HCT116 (cell line): ENCODE measurements around the gene EGFLAM. TPM values are rescaled to one million over a fixed set of nuclear protein-coding genes. Genes with fewer than 3 reads are reported as not detected.

Experiments
- ATAC-seq: fragments of 200-7000 bp; cut with Tn5 transposase; 2 replicates; pipeline ENCODE4 v1.9.1; 2020; ENCODE audit warnings: mild to moderate bottlenecking, moderate library complexity
- BruUV-seq: library from RNA; stranded (reverse); fragments of 400-500 nt; replicated peaks from 2 replicates; lab custom pipeline; 2021; lab: Mats Ljungman, UMichigan
- CTCF ChIA-PET: fragments of 300-600 bp; sonication (Branson Sonifier 250); formaldehyde crosslinking; loops from one replicate; lab custom pipeline; 2021; ENCODE audit warnings: antibody characterized with exemption; lab: Charles Lee
- POLR2A ChIA-PET: fragments of 300-600, 350-600 bp; sonication (Branson Sonifier 250); formaldehyde crosslinking; loops from one replicate; lab custom pipeline; 2021; ENCODE audit warnings: antibody characterized with exemption; lab: Charles Lee
- RAD21 ChIA-PET, 2 experiments: fragments of 300-600 bp; sonication (Branson Sonifier 250); formaldehyde crosslinking; loops; one replicate each; lab custom pipeline; 2023; ENCODE audit warnings: low total read pairs in 2 of 2; ENCODE audit not compliant: uncharacterized antibody in 2 of 2, unreplicated experiment in 2 of 2, low non-redundant PET in 1 of 2; lab: Charles Lee
- DNase-seq: peaks from one replicate; pipeline ENCODE4 v3.0.0-alpha.2; 2010; ENCODE audit warnings: low read depth, low spot score
- H2AFZ ChIP-seq: fragments of 200-600 bp; shearing (Covaris generic), sonication (generic); 2 replicates; pipeline ENCODE4 v1.6.1; 2017; ENCODE audit warnings: low read depth, mixed run types, mixed read lengths, antibody characterized with exemption, low read length; ENCODE audit not compliant: poor library complexity, severe bottlenecking
- H3K27ac ChIP-seq: 2 replicates; pipeline ENCODE4 v1.5.1; 2012; ENCODE audit warnings: low read depth, low read length
- H3K27me3 ChIP-seq: fragments of 200-600 bp; sonication (generic); 2 replicates; pipeline ENCODE4 v1.6.1; 2016; ENCODE audit warnings: mixed run types, low read length, mixed read lengths; ENCODE audit not compliant: insufficient read depth
- H3K36me3 ChIP-seq, 2 experiments: fragments of 200-500 bp in 1 of 2; fragments of 200-600 bp in 1 of 2; sonication (Bioruptor generic) in 1 of 2; sonication (generic) in 1 of 2; 2 replicates each; pipeline versions ENCODE4 v1.5.1 to v1.6.1; 2014 to 2016; ENCODE audit warnings: low read length in 2 of 2, inconsistent platforms in 1 of 2, mixed read lengths in 1 of 2, mixed run types in 1 of 2; ENCODE audit not compliant: insufficient read depth in 2 of 2, control insufficient read depth in 1 of 2
- H3K4me1 ChIP-seq, 2 experiments: fragments of 200-600 bp in 1 of 2; sonication (generic) in 1 of 2; 2 replicates each; pipeline versions ENCODE4 v1.5.1 to v1.6.1; 2012 to 2017; ENCODE audit warnings: low read length in 2 of 2, inconsistent platforms in 1 of 2, mild to moderate bottlenecking in 1 of 2, mixed read lengths in 1 of 2, mixed run types in 1 of 2, moderate library complexity in 1 of 2; ENCODE audit not compliant: insufficient read depth in 2 of 2, control insufficient read depth in 1 of 2
- H3K4me2 ChIP-seq: fragments of 200-600 bp; sonication (generic); 2 replicates; pipeline ENCODE4 v1.6.1; 2017; ENCODE audit warnings: mixed run types, low read length, mixed read lengths
- H3K4me3 ChIP-seq, 2 experiments: fragments of 200-600 bp in 1 of 2; sonication (generic) in 1 of 2; replicated peaks in 1 of 2; 2 replicates each; pipeline ENCODE4 v1.5.1; 2011 to 2016; ENCODE audit warnings: low read length in 2 of 2, control low read depth in 1 of 2, low read depth in 1 of 2, mild to moderate bottlenecking in 1 of 2, mixed read lengths in 1 of 2, mixed run types in 1 of 2
- H3K79me2 ChIP-seq: fragments of 200-600 bp; sonication (generic); 2 replicates; pipeline ENCODE4 v1.6.1; 2017; ENCODE audit warnings: mild to moderate bottlenecking, mixed run types, low read length, moderate library complexity, mixed read lengths; ENCODE audit not compliant: insufficient read depth
- H3K9ac ChIP-seq: fragments of 200-600 bp; sonication (generic); 2 replicates; pipeline ENCODE4 v1.6.1; 2016; ENCODE audit warnings: low read length, mixed read lengths
- H3K9me2 ChIP-seq: fragments of 200-600 bp; sonication (generic), shearing (Covaris generic); 2 replicates; pipeline ENCODE4 v1.6.1; 2017; ENCODE audit warnings: mixed run types, mild to moderate bottlenecking, moderate library complexity; ENCODE audit not compliant: insufficient read depth
- H3K9me3 ChIP-seq, 2 experiments: fragments of 200-500 bp in 1 of 2; fragments of 200-600 bp in 1 of 2; sonication (Bioruptor generic) in 1 of 2; sonication (generic) in 1 of 2; 2 replicates each; pipeline ENCODE4 v1.6.1; 2014 to 2017; ENCODE audit warnings: low read length in 2 of 2, mixed read lengths in 2 of 2, inconsistent platforms in 1 of 2, low read depth in 1 of 2, mild to moderate bottlenecking in 1 of 2, mixed run types in 1 of 2, moderate library complexity in 1 of 2; ENCODE audit not compliant: control insufficient read depth in 1 of 2, insufficient read depth in 1 of 2
- H4K20me1 ChIP-seq: fragments of 200-600 bp; sonication (generic), shearing (Covaris generic); 2 replicates; pipeline ENCODE4 v1.6.1; 2017; ENCODE audit warnings: mixed run types, mild to moderate bottlenecking, moderate library complexity; ENCODE audit not compliant: insufficient read depth
- CBX3 ChIP-seq: IDR thresholded peaks from 2 replicates; pipeline ENCODE4 v1.6.1; 2012; ENCODE audit warnings: low read depth
- CTCF ChIP-seq, 3 experiments: fragments of 200-600 bp in 1 of 3; sonication (generic) in 1 of 3; IDR thresholded peaks in 2 of 3; conservative IDR thresholded peaks in 1 of 3; 2 replicates each; pipeline ENCODE4 v1.5.1; 2012 to 2017; ENCODE audit warnings: low read depth in 2 of 3, low read length in 2 of 3, antibody characterized with exemption in 1 of 3, borderline replicate concordance in 1 of 3, control low read depth in 1 of 3, mild to moderate bottlenecking in 1 of 3, mixed read lengths in 1 of 3, mixed run types in 1 of 3, moderate library complexity in 1 of 3; ENCODE audit not compliant: insufficient read depth in 1 of 3
- EGR1 ChIP-seq: IDR thresholded peaks from 2 replicates; pipeline ENCODE4 v1.6.1; 2012; ENCODE audit warnings: low read depth
- ELF1 ChIP-seq: IDR thresholded peaks from 2 replicates; pipeline ENCODE4 v1.6.1; 2012; ENCODE audit warnings: low read depth, borderline replicate concordance
- EZH2 ChIP-seq: fragments of 200-600 bp; sonication (generic); IDR thresholded peaks from 2 replicates; pipeline ENCODE4 v1.6.1; 2017; ENCODE audit warnings: antibody characterized with exemption, mixed run types
- EZH2phosphoT487 ChIP-seq: fragments of 200-600 bp; IDR thresholded peaks from 2 replicates; pipeline ENCODE4 v1.6.1; 2018; ENCODE audit warnings: antibody characterized with exemption, borderline replicate concordance
- JUND ChIP-seq: IDR thresholded peaks from 2 replicates; pipeline ENCODE4 v1.6.1; 2012
- MAX ChIP-seq: IDR thresholded peaks from 2 replicates; pipeline ENCODE4 v1.6.1; 2012
- POLR2A ChIP-seq: IDR thresholded peaks from 2 replicates; pipeline ENCODE4 v1.7.0; 2011; ENCODE audit warnings: borderline replicate concordance; ENCODE audit not compliant: insufficient read depth, insufficient read length; ENCODE audit errors: extremely low read depth
- POLR2AphosphoS5 ChIP-seq: IDR thresholded peaks from 2 replicates; pipeline ENCODE4 v1.6.1; 2011; ENCODE audit warnings: mild to moderate bottlenecking, low read depth, low read length, moderate library complexity
- RAD21 ChIP-seq: IDR thresholded peaks from 2 replicates; pipeline ENCODE4 v1.6.1; 2012; ENCODE audit warnings: low read depth, mild to moderate bottlenecking
- SP1 ChIP-seq: IDR thresholded peaks from 2 replicates; pipeline ENCODE4 v1.6.1; 2012; ENCODE audit warnings: low read depth
- SRF ChIP-seq: IDR thresholded peaks from 2 replicates; pipeline ENCODE4 v1.6.1; 2012; ENCODE audit warnings: low read depth
- TCF7L2 ChIP-seq: IDR thresholded peaks from 2 replicates; pipeline ENCODE4 v1.7.0; 2011; ENCODE audit warnings: borderline replicate concordance, inconsistent platforms; ENCODE audit not compliant: insufficient read depth, insufficient read length; ENCODE audit errors: extremely low read depth
- ZNF274 ChIP-seq: fragments of 200-500 bp; sonication (Bioruptor generic); IDR thresholded peaks from 2 replicates; pipeline ENCODE4 v1.6.1; 2014; ENCODE audit warnings: mild to moderate bottlenecking, low read depth, low read length, inconsistent platforms
- intact Hi-C: fragments of 100-400 bp; cut with micrococcal nuclease; formaldehyde crosslinking; loops from 2 replicates; pipeline ENCODE4 v1.10.0; 2022
- total RNA-seq: library from RNA; stranded (reverse); gene quantifications from one replicate; pipeline ENCODE4 v1.2.1, GENCODE V29; 2021; ENCODE audit not compliant: unreplicated experiment
- TF ChIP-seq, protein P1 (sequence below): IDR thresholded peaks from 2 replicates; pipeline ENCODE4 v1.6.1; 2012

EGFLAM gene
- total RNA-seq, 1 experiment from 2014 or later: not detected

DNA sequence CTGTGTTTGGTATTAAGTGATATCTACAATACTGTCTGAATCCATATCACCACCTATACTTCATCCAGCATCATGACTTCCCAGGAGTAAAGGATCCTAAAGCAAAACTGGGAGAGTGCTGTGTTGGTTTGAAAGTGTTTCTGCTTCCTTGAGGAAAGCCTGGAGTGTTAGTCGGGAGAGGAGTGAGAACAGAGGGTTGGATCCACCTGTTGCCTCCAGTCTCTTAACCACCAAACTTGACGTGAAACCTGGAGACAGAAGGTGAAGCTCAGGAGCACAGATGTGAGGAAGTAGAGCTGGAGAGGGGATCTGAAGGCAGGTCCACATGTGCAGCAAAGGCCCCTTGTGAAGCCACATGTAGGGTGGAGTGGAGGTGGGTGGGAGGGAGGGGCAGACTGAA, 88.2 kb downstream of the EGFLAM start:
- H3K27me3 ChIP-seq: peaks cover 10% of the 10 kb centered on the region; the same call in 1 of the 2 replicates
- H3K4me3 ChIP-seq: no peak overlapping the region
- TF ChIP-seq ELF1: no peak
- no peak for TF ChIP-seq SP1
- TF ChIP-seq JUND: no peak
- TF ChIP-seq CBX3: no peak
- no peak for TF ChIP-seq CTCF (IDR thresholded peaks at IDR 0.05 in 2 of 3, conservative IDR thresholded peaks at IDR 0.05 in 1 of 3; ENCODE audit: borderline replicate concordance in 1 of 3, insufficient read depth in 1 of 3, low read depth in 2 of 3, low read length in 2 of 3)
- TF ChIP-seq POLR2A: no peak
- no peak for TF ChIP-seq EZH2
- no peak for TF ChIP-seq RAD21
- TF ChIP-seq MAX: no peak
- no peak for TF ChIP-seq TCF7L2
- TF ChIP-seq SRF: no peak
- no peak for TF ChIP-seq POLR2AphosphoS5
- TF ChIP-seq, protein P1, sequence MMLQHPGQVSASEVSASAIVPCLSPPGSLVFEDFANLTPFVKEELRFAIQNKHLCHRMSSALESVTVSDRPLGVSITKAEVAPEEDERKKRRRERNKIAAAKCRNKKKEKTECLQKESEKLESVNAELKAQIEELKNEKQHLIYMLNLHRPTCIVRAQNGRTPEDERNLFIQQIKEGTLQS: no peak
- no peak for TF ChIP-seq EZH2phosphoT487
- no peak for TF ChIP-seq EGR1
- no peak for TF ChIP-seq ZNF274
- no peak overlapping the region for H2AFZ ChIP-seq
- intact Hi-C loops: no loop called here
- H3K9me2 ChIP-seq: no peaks in the 10 kb centered on the region
- H3K4me1 ChIP-seq: no peaks in the 10 kb centered on the region
- no peak overlapping the region for H3K27ac ChIP-seq
- ChIA-PET RAD21 (no interaction called here), POLR2A (no interaction called here), CTCF (no interaction called here)
- H3K36me3 ChIP-seq: no peaks in the 10 kb centered on the region
- no peak for ATAC-seq
- DNase-seq: no peak
- H3K9me3 ChIP-seq: no peaks in the 10 kb centered on the region
- no peak overlapping the region for H3K9ac ChIP-seq
- no peaks in the 10 kb centered on the region for H3K79me2 ChIP-seq
- no peaks in the 10 kb centered on the region for H4K20me1 ChIP-seq
- BruUV-seq: no TSS peak
- no peak overlapping the region for H3K4me2 ChIP-seq
